GM13976 (cell line): Measurements from ENCODE around the gene PPP3CA.

Experiments used
- DNase-seq: peaks from one replicate; pipeline ENCODE4 v3.0.0; 2012; ENCODE audit warnings: low spot score
- in situ Hi-C: fragments of 300-500 bp; cut with MboI; formaldehyde crosslinking; loops from one replicate; pipeline ENCODE4 v1.12.0; 2022; ENCODE audit warnings: low sequenced_read_pairs, mixed read lengths, inconsistent platforms; ENCODE audit not compliant: unreplicated experiment
- TF ChIP-seq, protein P1 (sequence below): IDR thresholded peaks from 2 replicates; pipeline ENCODE4 v1.5.1; 2012; ENCODE audit warnings: borderline replicate concordance, mild to moderate bottlenecking; ENCODE audit not compliant: insufficient read depth; ENCODE audit errors: extremely low read depth, missing control alignments, control extremely low read depth

The PPP3CA gene

DNA sequence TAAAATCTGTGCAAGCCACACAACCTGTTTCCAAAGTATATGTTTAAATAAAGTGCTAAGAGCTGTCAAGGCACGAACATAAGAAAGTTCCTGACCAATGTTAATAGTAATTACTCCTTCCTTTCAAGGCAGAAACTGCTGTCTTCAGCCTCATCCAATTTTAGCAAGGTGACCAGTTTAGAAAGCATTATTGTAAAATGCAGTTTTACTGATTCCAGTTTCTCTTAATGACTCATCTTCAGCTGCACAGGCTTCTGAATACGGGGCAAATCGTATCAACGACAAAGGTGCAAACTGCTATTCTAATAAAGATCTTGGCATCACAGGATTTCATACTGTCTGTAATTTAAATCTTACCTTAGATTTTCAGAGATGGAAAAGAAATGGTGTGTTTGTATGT, 87.5 kb downstream of the PPP3CA start:
- DNase-seq: peak; percentile 5
- in situ Hi-C loops: no loop called here
- TF ChIP-seq, protein P1, sequence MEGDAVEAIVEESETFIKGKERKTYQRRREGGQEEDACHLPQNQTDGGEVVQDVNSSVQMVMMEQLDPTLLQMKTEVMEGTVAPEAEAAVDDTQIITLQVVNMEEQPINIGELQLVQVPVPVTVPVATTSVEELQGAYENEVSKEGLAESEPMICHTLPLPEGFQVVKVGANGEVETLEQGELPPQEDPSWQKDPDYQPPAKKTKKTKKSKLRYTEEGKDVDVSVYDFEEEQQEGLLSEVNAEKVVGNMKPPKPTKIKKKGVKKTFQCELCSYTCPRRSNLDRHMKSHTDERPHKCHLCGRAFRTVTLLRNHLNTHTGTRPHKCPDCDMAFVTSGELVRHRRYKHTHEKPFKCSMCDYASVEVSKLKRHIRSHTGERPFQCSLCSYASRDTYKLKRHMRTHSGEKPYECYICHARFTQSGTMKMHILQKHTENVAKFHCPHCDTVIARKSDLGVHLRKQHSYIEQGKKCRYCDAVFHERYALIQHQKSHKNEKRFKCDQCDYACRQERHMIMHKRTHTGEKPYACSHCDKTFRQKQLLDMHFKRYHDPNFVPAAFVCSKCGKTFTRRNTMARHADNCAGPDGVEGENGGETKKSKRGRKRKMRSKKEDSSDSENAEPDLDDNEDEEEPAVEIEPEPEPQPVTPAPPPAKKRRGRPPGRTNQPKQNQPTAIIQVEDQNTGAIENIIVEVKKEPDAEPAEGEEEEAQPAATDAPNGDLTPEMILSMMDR: no peak

DNA sequence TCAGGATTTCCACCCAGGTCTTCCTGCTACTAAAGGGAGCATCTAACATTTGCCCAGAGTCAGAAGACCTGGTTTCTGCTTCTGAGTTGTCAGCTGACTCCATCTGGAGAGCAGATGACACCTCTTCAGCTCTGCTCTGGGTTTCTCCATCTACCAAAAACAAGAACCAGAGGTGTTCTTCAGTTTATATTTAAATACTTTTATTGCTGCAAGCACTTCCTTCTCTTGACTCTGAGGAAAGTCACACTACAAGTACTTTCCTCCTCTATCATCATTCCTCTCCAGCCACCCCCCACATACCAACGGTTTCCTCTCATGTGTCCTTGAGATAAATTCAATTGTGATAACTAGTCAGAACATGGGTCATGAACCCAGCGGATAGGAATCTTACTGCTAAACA, 88.4 kb downstream of the PPP3CA start:
- DNase-seq: no peak
- in situ Hi-C loops: no loop called here
- TF ChIP-seq, protein P1: no peak

DNA sequence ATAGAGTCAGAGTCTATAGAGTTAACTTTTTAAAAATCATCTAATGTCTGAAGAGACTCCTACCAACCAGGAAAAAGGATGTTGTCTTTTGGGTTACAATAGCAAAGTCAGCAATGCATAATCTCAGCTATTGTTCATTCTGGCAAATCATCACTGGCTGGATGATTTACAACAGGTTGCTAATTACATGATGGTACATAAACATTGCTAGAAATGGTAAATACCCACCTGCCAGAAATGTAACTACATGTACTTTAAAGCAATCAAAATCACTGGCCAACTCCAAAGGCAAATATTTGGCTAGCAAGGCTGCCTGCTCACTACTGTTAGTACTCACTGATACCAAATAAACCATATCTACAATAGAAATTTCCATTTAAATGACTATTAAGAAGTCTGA, 91.1 kb downstream of the PPP3CA start:
- no peak for DNase-seq
- TF ChIP-seq, protein P1: no peak
- in situ Hi-C loops: no loop called here

DNA sequence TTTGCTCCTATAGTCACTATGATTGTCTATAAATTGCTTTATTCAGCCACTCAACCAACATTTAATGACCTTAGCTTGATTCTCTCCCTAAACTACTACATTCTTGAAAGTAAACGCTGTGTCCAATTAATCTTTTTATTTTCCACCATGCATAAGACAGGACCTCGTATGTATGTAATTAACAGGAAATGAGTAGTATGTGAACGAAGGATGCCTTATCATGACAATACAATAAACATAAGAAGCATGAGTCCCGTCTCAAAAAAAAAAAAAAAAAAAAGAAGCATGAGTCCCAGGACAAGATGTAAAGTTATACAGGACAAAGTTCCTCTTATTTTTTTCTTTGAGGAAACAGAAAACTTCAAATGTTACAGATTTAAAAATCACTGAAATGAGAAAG, 92.5 kb downstream of the PPP3CA start:
- in situ Hi-C loops: no loop called here
- no peak for DNase-seq
- TF ChIP-seq, protein P1: no peak

DNA sequence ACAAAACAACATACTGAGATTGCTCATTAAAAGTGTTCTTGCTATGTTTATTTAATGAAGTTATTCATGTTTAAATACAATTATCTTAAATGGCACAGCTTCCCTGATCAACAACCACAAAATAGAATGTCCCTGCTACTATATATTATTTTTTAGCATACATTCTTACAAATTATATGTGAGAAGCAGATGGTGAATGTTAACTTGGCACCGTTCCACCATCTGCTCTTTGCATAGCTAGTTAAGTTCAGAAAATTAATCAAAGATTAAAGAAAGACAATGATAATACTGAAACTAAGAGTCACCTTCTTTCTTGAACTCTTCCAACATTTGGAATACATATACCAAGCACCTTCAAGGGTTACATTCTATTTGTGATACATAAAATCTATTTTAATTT, 94.2 kb downstream of the PPP3CA start:
- no peak for DNase-seq
- TF ChIP-seq, protein P1: no peak
- in situ Hi-C loops: no loop called here

DNA sequence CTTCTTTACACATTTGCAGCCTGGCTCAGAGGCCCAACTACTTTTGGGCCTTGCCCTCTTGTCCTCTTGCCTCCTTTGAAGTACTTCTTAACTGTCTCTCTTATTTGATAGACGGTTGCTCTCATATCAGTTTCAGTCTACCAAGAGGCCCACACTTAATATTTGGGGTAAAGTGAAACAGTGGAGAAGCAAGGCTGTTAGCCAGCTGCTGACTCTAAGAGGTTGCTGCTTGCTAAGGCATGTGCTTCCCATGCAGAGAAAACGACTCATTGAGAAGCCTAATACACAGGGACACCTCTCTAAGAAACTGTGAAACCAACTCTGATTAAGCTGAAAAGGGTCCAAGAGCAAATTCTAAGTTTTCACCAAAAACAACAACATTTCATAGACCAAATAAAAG, 94.6 kb downstream of the PPP3CA start:
- in situ Hi-C loops: no loop called here
- TF ChIP-seq, protein P1: no peak
- DNase-seq: no peak

DNA sequence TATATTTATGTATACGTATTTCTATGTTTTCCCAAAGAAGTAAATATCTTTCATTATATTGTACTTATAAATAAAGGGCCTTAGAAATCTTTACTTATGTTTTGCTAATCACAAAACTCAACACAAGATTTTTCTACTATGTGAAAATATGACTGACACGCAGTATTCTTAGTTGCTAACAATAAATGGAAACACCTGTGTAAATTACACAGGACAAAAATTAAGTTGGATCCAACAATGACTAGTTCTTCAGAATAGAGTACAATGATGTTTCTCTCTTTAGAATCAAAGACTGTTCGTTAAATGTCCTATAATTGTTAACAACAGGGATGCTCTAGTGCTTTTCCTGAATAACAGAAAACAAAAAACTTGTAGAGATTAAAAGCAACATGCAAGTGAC, 96.1 kb downstream of the PPP3CA start:
- no peak for DNase-seq
- TF ChIP-seq, protein P1: no peak
- in situ Hi-C loops: no loop called here
